ENCODE measurements around the gene PLPP2.

DNA sequence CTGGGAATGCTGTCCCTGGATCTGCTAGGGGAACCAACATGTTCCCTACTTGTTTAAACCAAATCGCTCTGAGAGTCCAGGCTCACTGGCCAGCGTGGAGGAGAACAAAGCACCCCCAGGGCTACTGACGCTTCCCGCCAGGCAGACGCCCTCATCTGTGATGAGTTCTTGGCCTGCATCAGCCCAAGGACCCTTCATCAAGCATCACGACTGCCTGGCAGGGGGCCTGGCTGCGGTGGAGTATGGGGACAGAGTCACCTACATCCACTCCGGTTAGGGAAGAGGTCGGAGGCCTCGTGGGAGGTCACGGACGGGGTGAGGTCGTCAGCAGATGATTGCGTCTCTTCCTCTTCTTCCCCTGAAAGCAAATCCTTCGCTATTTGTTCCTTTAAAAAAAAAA is 35.7 kb upstream of the PLPP2 start:
- TF ChIP-seq, protein P1, sequence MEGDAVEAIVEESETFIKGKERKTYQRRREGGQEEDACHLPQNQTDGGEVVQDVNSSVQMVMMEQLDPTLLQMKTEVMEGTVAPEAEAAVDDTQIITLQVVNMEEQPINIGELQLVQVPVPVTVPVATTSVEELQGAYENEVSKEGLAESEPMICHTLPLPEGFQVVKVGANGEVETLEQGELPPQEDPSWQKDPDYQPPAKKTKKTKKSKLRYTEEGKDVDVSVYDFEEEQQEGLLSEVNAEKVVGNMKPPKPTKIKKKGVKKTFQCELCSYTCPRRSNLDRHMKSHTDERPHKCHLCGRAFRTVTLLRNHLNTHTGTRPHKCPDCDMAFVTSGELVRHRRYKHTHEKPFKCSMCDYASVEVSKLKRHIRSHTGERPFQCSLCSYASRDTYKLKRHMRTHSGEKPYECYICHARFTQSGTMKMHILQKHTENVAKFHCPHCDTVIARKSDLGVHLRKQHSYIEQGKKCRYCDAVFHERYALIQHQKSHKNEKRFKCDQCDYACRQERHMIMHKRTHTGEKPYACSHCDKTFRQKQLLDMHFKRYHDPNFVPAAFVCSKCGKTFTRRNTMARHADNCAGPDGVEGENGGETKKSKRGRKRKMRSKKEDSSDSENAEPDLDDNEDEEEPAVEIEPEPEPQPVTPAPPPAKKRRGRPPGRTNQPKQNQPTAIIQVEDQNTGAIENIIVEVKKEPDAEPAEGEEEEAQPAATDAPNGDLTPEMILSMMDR (IDR thresholded peaks at IDR 0.05; ENCODE audit: low read length) = no peak
- TF ChIP-seq EZH2 (optimal IDR thresholded peaks at IDR 0.05; ENCODE audit: low read depth, low read length) = no peak
